HepG2 (cell line): ENCODE results near the gene PXMP2. TPM values are rescaled to one million over a fixed set of nuclear protein-coding genes. Genes with fewer than 3 reads are reported as not detected.

Experiments
- HDAC2 ChIP-seq: sonication (generic); formaldehyde crosslinking; IDR thresholded peaks from 2 replicates; pipeline ENCODE4 v1.4.0; 2020; ENCODE audit warnings: missing genetic modification reagents
- HNRNPH1 ChIP-seq: fragments of 200-400 bp; formaldehyde crosslinking; optimal IDR thresholded peaks from 2 replicates; pipeline ENCODE3; 2017; ENCODE audit warnings: mild to moderate bottlenecking, low read depth, low read length
- HOXA9 ChIP-seq: sonication (generic); formaldehyde crosslinking; IDR thresholded peaks from 2 replicates; pipeline ENCODE4 v1.8.1; 2022; ENCODE audit warnings: missing genetic modification reagents, mild to moderate bottlenecking, moderate library complexity, borderline replicate concordance
- IKZF4 ChIP-seq: sonication (generic); formaldehyde crosslinking; IDR thresholded peaks from 2 replicates; pipeline ENCODE4 v1.5.1; 2020; ENCODE audit warnings: borderline replicate concordance, mild to moderate bottlenecking, low read depth, missing genetic modification reagents; ENCODE audit errors: not compliant biosample characterization
- IRX3 ChIP-seq: sonication (generic); formaldehyde crosslinking; IDR thresholded peaks from 2 replicates; pipeline ENCODE4 v1.8.1; 2023; ENCODE audit warnings: mild to moderate bottlenecking, low read depth, missing genetic modification reagents, borderline replicate concordance
- MXD4 ChIP-seq: IDR thresholded peaks from 2 replicates; pipeline ENCODE4 v1.6.1; 2016; ENCODE audit warnings: mild to moderate bottlenecking, missing biosample characterization, missing genetic modification reagents
- MXI1 ChIP-seq: IDR thresholded peaks from 3 replicates; pipeline ENCODE4 v1.6.1; 2012; ENCODE audit warnings: low read depth, low read length, inconsistent platforms, borderline replicate concordance
- NBN ChIP-seq: fragments of 450-650 bp; conservative IDR thresholded peaks from 2 replicates; pipeline ENCODE4 v1.6.1; 2017
- NFYC ChIP-seq: IDR thresholded peaks from 2 replicates; pipeline ENCODE4 v1.6.1; 2016; ENCODE audit warnings: missing genetic modification reagents, missing compliant biosample characterization
- NR2F2 ChIP-seq: IDR thresholded peaks from 2 replicates; pipeline ENCODE4 v1.6.1; 2012; ENCODE audit warnings: low read depth, inconsistent platforms, borderline replicate concordance
- NR2F6 ChIP-seq, 2 experiments: IDR thresholded peaks; 2 replicates each; pipeline ENCODE4 v1.6.1; 2016; ENCODE audit warnings: antibody characterized with exemption in 1 of 2, mild to moderate bottlenecking in 1 of 2
- RFXANK ChIP-seq: IDR thresholded peaks from 2 replicates; pipeline ENCODE4 v1.6.1; 2016
- ZNF138 ChIP-seq: sonication (generic); formaldehyde crosslinking; IDR thresholded peaks from 2 replicates; pipeline ENCODE4 v1.5.0; 2020; ENCODE audit warnings: mild to moderate bottlenecking, low read depth, missing genetic modification reagents
- ZNF143 ChIP-seq: sonication (generic); formaldehyde crosslinking; IDR thresholded peaks from 2 replicates; pipeline ENCODE4 v1.4.0; 2020; ENCODE audit warnings: missing genetic modification reagents
- ZNF180 ChIP-seq: sonication (generic); formaldehyde crosslinking; IDR thresholded peaks from 2 replicates; pipeline ENCODE4 v1.4.0; 2020; ENCODE audit warnings: low read depth, missing genetic modification reagents, borderline replicate concordance
- ZNF234 ChIP-seq: sonication (generic); formaldehyde crosslinking; conservative IDR thresholded peaks from 2 replicates; pipeline ENCODE4 v1.5.1; 2020; ENCODE audit warnings: mild to moderate bottlenecking, missing genetic modification reagents
- ZNF235 ChIP-seq: sonication (generic); formaldehyde crosslinking; IDR thresholded peaks from 2 replicates; pipeline ENCODE4 v1.8.1; 2023; ENCODE audit warnings: mild to moderate bottlenecking, missing genetic modification reagents, borderline replicate concordance
- ZNF660 ChIP-seq: sonication (generic); formaldehyde crosslinking; IDR thresholded peaks from 2 replicates; pipeline ENCODE4 v1.5.1; 2020; ENCODE audit warnings: mild to moderate bottlenecking, low read depth, missing genetic modification reagents, borderline replicate concordance
- ZSCAN29 ChIP-seq: sonication (generic); formaldehyde crosslinking; conservative IDR thresholded peaks from 2 replicates; pipeline ENCODE4 v1.4.0; 2020; ENCODE audit warnings: mild to moderate bottlenecking, missing genetic modification reagents
- polyA plus RNA-seq, 8 experiments: library from polyadenylated mRNA; depleted of rRNA in 3 of 8; stranded (reverse) in 7 of 8; unstranded in 1 of 8; fragments of >200 nt; fragmentation: Illumina TruSeq in 4 of 8; extraction: Trizol in 4 of 8; gene quantifications; 2 replicates each; pipeline versions ENCODE4 v1.2.1 to v1.2.3, GENCODE V29; 2011 to 2016; ENCODE audit warnings: low read depth in 4 of 8, missing spikeins in 1 of 8, mixed read lengths in 1 of 8; ENCODE audit not compliant: insufficient read depth in 1 of 8
- total RNA-seq, 5 experiments: library from RNA; depleted of rRNA; stranded (reverse); fragments of >200 nt; fragmentation: Illumina TruSeq; extraction: Trizol; gene quantifications; 2 replicates each; pipeline ENCODE4 v1.2.3, GENCODE V29; 2016; ENCODE audit warnings: low read depth in 1 of 5
- TF ChIP-seq, protein P1 (sequence below): fragments of 450-650 bp; IDR thresholded peaks from 2 replicates; pipeline ENCODE4 v1.6.1; 2016
- TF ChIP-seq, protein P2 (sequence below): sonication (generic); formaldehyde crosslinking; IDR thresholded peaks from 2 replicates; pipeline ENCODE4 v1.4.0; 2020; ENCODE audit warnings: low read depth, mild to moderate bottlenecking, missing genetic modification reagents
- TF ChIP-seq, protein P3 (sequence below): sonication (generic); formaldehyde crosslinking; IDR thresholded peaks from 2 replicates; pipeline ENCODE4 v1.5.1; 2020; ENCODE audit warnings: missing genetic modification reagents, mild to moderate bottlenecking, borderline replicate concordance
- TF ChIP-seq, protein P4 (sequence below): sonication (generic); formaldehyde crosslinking; IDR thresholded peaks from 2 replicates; pipeline ENCODE4 v1.5.1; 2020; ENCODE audit warnings: missing genetic modification reagents, mild to moderate bottlenecking, borderline replicate concordance
- TF ChIP-seq, protein P5 (sequence below): sonication (generic); formaldehyde crosslinking; IDR thresholded peaks from 2 replicates; pipeline ENCODE4 v1.8.1; 2022; ENCODE audit warnings: mild to moderate bottlenecking, missing genetic modification reagents

PXMP2 gene
- total and polyA plus RNA-seq, 2 of the 13 experiments (the other 11 are each of a cell fraction or from before 2014, with no cell fraction given): 25.5 to 42.9 TPM

DNA sequence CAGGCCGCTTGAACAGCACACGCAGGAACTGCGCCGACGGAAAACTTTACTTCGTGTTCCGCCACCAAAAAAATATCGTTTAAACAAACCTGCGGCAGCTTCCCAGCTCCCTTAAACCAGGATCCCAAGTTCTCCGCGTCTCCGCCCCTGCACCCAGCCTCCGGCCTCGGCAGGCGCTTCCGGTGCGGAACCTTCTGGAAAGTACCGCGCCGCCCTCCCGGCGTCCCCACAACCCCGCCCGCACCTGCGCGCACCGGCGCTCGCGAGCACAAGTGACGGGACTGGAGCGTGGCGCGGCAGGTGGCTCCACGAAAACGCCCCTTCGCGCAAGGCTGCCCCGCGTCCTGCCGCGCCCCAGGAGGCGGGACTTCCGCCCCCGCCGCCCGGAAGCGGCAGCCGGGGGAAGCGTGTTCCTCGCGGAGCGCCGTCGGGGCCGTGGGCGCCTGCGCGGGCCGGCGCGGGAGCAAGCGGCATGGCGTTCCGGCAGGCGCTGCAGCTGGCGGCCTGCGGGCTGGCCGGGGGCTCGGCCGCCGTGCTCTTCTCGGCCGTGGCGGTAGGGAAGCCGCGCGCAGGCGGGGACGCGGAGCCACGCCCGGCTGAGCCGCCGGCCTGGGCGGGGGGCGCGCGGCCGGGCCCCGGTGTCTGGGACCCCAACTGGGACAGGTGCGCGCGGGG, 23.2 kb downstream of the PXMP2 start, which contains the start of gene PGAM5 (continued):
- TF ChIP-seq ZNF138 (CRISPR knock-in tag) (no peak), MXD4 (CRISPR knock-in tag) (peak; percentile 91), HNRNPH1 (no peak), RFXANK (CRISPR knock-in tag) (peak; percentile 73; the same call in 1 of the 2 replicates), NFYC (CRISPR knock-in tag) (peak; percentile 39), IKZF4 (CRISPR knock-in tag) (peak; percentile 73), HOXA9 (no peak), ZNF235 (CRISPR knock-in tag) (0 out of 2 replicates have a peak, but pooled peaks have one; percentile 22), ZNF180 (CRISPR knock-in tag) (no peak), ZNF660 (CRISPR knock-in tag) (no peak), NBN (no peak), HDAC2 (peak; percentile 91), NR2F6 (IDR thresholded peaks at IDR 0.05) (no peak), NR2F6 (CRISPR knock-in tag; IDR thresholded peaks at IDR 0.05) (peak; percentile 56; the same call in 1 of the 2 replicates), MXI1 (peak; percentile 96; the same call in 1 of the 3 replicates), ZSCAN29 (no peak; the same call in 1 of the 2 replicates), IRX3 (CRISPR knock-in tag) (peak; percentile 83; the same call in 1 of the 2 replicates), ZNF234 (no peak), ZNF143 (CRISPR knock-in tag) (peak; percentile 55), NR2F2 (no peak)
- TF ChIP-seq, protein P1, sequence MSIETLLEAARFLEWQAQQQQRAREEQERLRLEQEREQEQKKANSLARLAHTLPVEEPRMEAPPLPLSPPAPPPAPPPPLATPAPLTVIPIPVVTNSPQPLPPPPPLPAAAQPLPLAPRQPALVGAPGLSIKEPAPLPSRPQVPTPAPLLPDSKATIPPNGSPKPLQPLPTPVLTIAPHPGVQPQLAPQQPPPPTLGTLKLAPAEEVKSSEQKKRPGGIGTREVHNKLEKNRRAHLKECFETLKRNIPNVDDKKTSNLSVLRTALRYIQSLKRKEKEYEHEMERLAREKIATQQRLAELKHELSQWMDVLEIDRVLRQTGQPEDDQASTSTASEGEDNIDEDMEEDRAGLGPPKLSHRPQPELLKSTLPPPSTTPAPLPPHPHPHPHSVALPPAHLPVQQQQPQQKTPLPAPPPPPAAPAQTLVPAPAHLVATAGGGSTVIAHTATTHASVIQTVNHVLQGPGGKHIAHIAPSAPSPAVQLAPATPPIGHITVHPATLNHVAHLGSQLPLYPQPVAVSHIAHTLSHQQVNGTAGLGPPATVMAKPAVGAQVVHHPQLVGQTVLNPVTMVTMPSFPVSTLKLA: 0 out of 2 replicates have a peak, but pooled peaks have one; percentile 8
- TF ChIP-seq, protein P2, sequence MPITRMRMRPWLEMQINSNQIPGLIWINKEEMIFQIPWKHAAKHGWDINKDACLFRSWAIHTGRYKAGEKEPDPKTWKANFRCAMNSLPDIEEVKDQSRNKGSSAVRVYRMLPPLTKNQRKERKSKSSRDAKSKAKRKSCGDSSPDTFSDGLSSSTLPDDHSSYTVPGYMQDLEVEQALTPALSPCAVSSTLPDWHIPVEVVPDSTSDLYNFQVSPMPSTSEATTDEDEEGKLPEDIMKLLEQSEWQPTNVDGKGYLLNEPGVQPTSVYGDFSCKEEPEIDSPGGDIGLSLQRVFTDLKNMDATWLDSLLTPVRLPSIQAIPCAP (CRISPR knock-in tag): no peak
- TF ChIP-seq, protein P3, sequence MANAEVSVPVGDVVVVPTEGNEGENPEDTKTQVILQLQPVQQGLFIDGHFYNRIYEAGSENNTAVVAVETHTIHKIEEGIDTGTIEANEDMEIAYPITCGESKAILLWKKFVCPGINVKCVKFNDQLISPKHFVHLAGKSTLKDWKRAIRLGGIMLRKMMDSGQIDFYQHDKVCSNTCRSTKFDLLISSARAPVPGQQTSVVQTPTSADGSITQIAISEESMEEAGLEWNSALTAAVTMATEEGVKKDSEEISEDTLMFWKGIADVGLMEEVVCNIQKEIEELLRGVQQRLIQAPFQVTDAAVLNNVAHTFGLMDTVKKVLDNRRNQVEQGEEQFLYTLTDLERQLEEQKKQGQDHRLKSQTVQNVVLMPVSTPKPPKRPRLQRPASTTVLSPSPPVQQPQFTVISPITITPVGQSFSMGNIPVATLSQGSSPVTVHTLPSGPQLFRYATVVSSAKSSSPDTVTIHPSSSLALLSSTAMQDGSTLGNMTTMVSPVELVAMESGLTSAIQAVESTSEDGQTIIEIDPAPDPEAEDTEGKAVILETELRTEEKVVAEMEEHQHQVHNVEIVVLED (CRISPR knock-in tag): peak; percentile 76
- TF ChIP-seq, protein P4, sequence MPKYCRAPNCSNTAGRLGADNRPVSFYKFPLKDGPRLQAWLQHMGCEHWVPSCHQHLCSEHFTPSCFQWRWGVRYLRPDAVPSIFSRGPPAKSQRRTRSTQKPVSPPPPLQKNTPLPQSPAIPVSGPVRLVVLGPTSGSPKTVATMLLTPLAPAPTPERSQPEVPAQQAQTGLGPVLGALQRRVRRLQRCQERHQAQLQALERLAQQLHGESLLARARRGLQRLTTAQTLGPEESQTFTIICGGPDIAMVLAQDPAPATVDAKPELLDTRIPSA (CRISPR knock-in tag): 0 out of 2 replicates have a peak, but pooled peaks have one; percentile 27
- TF ChIP-seq, protein P5, sequence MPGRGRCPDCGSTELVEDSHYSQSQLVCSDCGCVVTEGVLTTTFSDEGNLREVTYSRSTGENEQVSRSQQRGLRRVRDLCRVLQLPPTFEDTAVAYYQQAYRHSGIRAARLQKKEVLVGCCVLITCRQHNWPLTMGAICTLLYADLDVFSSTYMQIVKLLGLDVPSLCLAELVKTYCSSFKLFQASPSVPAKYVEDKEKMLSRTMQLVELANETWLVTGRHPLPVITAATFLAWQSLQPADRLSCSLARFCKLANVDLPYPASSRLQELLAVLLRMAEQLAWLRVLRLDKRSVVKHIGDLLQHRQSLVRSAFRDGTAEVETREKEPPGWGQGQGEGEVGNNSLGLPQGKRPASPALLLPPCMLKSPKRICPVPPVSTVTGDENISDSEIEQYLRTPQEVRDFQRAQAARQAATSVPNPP (CRISPR knock-in tag): peak; percentile 97
